Measurements from ENCODE around the gene C1orf232. TPM values are rescaled to one million over a fixed set of nuclear protein-coding genes. Genes with fewer than 3 reads are reported as not detected.

C1orf232 gene
- total and polyA plus RNA-seq, 9 of the 15 experiments (the other 6 are each of a cell fraction or from before 2014, with no cell fraction given): not detected

DNA sequence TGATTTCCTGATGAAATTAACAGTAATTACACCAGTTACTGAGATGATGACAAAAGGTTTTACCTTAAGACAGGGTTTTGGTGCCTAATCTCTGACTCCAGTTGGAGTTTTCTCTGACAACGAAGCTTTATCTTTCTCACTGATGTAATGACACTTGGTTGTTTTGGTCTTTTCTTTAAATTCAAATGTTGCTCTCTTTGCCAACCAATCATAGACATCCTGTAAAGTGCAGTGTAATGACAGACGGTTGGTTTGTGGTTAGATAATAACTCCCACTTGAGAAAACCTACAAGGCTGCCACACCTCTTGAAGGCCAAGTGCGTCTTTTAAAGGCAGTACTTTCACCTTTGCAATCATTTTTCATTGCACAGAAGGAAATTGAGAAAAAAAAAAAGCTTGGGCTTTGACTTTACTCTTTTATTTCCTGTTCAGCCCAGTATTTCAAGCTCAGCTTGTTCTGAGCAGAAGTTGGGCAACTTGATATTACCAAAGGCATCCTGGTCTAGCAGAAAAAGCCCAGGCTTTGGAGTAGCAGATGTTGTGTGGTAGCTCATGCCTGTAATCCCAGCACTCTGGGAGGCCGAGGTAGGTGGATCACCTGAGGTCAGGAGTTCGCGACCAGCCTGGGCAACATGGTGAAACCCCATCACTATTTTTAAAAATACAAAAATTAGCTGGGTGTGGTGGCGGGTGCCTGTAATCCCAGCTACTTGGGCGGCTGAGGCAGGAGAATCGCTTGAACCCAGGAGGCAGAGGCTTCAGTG is 42.3 kb downstream of the C1orf232 start (continued):
- TF ChIP-seq FOS (IDR thresholded peaks at IDR 0.05; ENCODE audit: extremely low read depth, insufficient read length) (peak; percentile 52), ZBED1 (IDR thresholded peaks at IDR 0.05) (peak; percentile 49; the same call in 1 of the 2 replicates), CBFA2T2 (conservative IDR thresholded peaks at IDR 0.05) (peak; percentile 89), TCFL5 (CRISPR knock-in tag; conservative IDR thresholded peaks at IDR 0.05) (0 out of 2 replicates have a peak, but pooled peaks have one; percentile 6), CBX1 (IDR thresholded peaks at IDR 0.05; ENCODE audit: low read depth) (no peak), TCF7 (IDR thresholded peaks at IDR 0.05; ENCODE audit: borderline replicate concordance) (0 out of 2 replicates have a peak, but pooled peaks have one; percentile 49), NR2C2 (CRISPR knock-in tag; IDR thresholded peaks at IDR 0.05) (0 out of 2 replicates have a peak, but pooled peaks have one; percentile 21), NR2C2 (tag; IDR thresholded peaks at IDR 0.05) (peak; percentile 81), SRF (CRISPR knock-in tag; IDR thresholded peaks at IDR 0.05) (0 out of 4 replicates have a peak, but pooled peaks of 1 of the 2 experiments have one; percentile 61), KLF13 (tag; IDR thresholded peaks at IDR 0.05; ENCODE audit: borderline replicate concordance, low read depth) (0 out of 2 replicates have a peak, but pooled peaks have one; percentile 56), NR2F6 (CRISPR knock-in tag; IDR thresholded peaks at IDR 0.05) (0 out of 2 replicates have a peak, but pooled peaks have one; percentile 65), PHB2 (IDR thresholded peaks at IDR 0.05; ENCODE audit: low read depth) (peak; percentile 47; the same call in 1 of the 2 replicates), SMARCA4 (IDR thresholded peaks at IDR 0.05) (peak; percentile 98), FOSL1 (tag; conservative IDR thresholded peaks at IDR 0.05) (peak; percentile 86), ILF3 (IDR thresholded peaks at IDR 0.05; ENCODE audit: borderline replicate concordance) (peak; percentile 74; the same call in 1 of the 2 replicates), ZNF764 (CRISPR knock-in tag; IDR thresholded peaks at IDR 0.05; ENCODE audit: low read depth) (no peak), ZNF133 (CRISPR knock-in tag; IDR thresholded peaks at IDR 0.05) (peak; percentile 5; the same call in 1 of the 2 replicates), ADNP (tag; IDR thresholded peaks at IDR 0.05) (peak; percentile 65), BACH1 (tag; IDR thresholded peaks at IDR 0.05) (peak; percentile 66), NFATC3 (IDR thresholded peaks at IDR 0.05) (peak; percentile 84)
- TF ChIP-seq, protein P1, sequence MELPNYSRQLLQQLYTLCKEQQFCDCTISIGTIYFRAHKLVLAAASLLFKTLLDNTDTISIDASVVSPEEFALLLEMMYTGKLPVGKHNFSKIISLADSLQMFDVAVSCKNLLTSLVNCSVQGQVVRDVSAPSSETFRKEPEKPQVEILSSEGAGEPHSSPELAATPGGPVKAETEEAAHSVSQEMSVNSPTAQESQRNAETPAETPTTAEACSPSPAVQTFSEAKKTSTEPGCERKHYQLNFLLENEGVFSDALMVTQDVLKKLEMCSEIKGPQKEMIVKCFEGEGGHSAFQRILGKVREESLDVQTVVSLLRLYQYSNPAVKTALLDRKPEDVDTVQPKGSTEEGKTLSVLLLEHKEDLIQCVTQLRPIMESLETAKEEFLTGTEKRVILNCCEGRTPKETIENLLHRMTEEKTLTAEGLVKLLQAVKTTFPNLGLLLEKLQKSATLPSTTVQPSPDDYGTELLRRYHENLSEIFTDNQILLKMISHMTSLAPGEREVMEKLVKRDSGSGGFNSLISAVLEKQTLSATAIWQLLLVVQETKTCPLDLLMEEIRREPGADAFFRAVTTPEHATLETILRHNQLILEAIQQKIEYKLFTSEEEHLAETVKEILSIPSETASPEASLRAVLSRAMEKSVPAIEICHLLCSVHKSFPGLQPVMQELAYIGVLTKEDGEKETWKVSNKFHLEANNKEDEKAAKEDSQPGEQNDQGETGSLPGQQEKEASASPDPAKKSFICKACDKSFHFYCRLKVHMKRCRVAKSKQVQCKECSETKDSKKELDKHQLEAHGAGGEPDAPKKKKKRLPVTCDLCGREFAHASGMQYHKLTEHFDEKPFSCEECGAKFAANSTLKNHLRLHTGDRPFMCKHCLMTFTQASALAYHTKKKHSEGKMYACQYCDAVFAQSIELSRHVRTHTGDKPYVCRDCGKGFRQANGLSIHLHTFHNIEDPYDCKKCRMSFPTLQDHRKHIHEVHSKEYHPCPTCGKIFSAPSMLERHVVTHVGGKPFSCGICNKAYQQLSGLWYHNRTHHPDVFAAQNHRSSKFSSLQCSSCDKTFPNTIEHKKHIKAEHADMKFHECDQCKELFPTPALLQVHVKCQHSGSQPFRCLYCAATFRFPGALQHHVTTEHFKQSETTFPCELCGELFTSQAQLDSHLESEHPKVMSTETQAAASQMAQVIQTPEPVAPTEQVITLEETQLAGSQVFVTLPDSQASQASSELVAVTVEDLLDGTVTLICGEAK (IDR thresholded peaks at IDR 0.05): peak; percentile 76; the same call in 1 of the 2 replicates
- TF ChIP-seq, protein P1 (CRISPR knock-in tag; IDR thresholded peaks at IDR 0.05): no peak
